SW 1271 (cell line): Measurements from ENCODE around the gene TK2.
A peak's percentile ranks its signal among the peaks of the same experiment; 100 is the strongest.
"Not testable (repeated sequence)": the region's sequence is repeated elsewhere in the genome, so short reads cannot be mapped to it uniquely, and the experiment has no call there.

Experiments used
- DNase-seq, 2 experiments: peaks; one replicate each; lab custom pipeline; 2025; lab: John Stamatoyannopoulos, UW

Gene TK2

DNA sequence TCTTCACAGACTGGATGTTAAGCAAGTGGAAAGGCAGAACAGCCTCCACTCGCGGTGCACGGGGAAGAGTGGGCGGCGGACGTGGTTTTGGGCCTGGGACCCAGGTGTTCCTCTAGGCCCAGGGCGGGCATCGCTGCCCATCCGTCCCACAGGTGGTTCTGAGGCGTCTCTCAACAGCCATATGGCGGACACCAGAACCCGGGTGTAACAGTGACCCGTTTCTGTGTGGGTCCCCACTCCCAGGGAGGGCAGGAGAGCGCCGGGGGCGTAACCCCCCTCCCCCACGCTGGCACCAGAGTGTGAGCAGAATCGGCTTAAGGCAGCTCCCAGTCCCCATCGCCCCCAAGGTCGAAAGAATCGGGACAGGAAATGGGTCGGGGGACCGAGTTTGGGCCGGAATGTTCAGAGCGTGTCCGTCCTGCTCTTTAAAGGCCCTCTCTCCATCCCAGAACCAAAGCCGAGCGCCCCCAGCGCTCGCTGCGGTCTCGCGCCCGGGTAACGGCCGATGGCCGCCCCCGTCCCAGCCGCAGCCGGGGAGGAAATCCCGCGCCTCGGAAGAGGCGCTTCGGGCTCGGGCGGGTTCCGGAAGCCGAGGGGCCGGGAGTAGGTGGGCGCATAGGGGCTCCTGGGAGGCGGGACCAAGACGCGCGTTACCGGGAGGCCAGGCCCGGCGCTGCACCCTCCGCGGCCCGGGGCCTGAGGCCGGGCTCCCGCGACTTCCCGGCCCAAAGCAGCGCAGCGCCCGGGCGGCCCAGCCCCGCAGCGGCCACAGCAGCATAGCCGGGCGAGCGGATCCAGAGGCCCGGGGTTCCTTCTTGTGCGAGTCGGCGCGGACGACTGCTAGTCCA is at the start of gene TK2:
Gene TK2 (minus strand): TSS at position 839 of the 848 bp plus-strand sequence. CDS start 61 bp downstream, at position 778.
- DNase-seq, result peak in 1 of 2 experiments; percentile 61

DNA sequence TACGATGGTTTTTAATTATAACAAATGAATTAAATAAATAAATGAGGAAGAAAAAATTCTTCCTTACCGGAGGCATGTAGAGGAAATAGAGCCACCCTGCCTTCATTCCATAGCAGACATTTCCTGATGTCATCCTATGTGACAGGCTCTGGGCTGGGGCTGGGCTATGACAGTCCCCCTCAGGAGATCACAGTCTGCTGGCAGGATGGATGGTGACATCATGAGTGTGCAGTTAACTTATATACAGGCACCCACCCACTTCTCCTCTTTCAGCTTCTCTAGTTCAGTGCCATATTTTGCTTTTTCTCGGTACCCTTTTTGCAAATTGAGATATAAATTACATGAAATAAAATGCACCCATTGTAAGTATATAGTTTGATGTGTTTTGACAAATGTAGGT is 48.2 kb upstream of the TK2 start:
- DNase-seq, result no peak

DNA sequence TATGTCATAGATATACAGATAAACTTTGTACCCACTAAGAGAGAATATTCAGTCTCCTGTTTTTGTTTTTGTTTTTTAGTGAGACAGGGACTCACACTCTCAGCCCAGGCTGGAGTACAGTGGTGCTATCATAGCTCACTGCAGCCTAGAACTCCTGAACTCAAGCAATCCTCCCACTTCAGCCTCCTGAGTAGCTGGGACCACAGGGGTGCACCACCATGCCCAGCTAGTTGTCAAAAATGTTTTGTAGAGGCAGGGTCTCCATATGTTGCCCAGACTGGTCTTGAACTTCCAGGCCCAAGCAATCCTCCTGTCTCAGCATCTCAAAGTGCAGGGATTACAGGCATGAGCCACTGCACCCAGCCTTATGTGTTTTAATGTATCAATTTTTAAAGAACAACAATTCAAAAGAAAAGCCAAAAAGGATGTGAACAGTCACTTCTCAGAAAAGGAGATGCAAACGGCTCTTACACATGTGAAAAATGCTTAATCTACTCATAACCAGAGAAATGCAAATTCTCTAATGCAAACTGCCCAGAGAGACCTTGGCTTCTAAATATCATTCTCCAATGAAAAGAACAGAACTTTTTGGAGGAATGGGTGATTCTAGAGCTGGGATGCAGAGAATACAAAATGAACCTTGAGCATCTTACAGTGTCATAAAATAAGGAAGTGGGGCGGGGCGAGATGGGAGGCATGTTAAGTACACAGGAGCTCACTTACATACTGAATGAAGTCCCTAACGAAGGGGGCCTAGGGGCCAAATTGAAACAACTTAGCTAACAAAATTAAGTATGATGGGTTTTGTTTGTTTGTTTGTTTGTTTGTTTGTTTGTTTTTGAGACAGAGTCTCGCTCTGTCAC is 47.3 kb upstream of the TK2 start:
- no peak for DNase-seq

DNA sequence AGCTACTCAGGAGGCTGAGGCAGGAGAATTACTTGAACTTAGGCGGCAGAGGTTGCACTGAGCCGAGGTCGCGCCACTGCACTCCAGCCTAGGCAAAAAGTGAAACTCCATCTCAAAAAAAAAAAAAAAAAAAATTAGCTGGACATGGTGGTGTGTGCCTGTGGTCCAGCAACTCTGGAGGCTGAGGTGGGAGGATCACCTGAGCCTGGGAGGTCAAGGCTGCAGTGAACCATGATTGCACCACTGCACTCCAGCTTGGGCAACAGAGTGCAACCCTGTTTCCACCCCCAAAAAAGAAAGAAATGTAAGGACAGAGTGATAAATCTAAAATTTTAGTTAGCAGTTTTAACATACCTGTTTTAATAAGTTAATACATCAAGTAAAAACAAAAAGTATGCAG is 46.6 kb upstream of the TK2 start:
- not testable (repeated sequence) for DNase-seq

DNA sequence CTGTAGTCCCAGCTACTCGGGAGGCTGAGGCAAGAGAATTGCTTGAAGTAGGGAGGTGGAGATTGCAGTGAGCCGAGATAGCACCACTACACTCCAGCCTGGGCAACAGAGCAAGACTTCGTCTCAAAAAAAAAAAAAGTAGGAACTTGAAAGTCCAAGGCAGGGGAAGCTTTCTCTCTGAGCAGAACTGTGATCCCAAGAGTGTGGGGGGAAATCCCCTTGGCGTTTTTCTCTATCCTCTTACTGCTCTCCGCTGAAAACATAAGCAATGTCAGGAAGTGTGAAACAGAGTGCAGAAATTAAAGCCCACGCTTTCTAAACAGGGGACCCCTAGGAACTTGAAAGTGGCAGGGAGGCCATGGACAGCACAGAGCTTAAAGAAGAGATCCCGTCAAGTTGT is 44.8 kb upstream of the TK2 start:
- DNase-seq, result no peak

DNA sequence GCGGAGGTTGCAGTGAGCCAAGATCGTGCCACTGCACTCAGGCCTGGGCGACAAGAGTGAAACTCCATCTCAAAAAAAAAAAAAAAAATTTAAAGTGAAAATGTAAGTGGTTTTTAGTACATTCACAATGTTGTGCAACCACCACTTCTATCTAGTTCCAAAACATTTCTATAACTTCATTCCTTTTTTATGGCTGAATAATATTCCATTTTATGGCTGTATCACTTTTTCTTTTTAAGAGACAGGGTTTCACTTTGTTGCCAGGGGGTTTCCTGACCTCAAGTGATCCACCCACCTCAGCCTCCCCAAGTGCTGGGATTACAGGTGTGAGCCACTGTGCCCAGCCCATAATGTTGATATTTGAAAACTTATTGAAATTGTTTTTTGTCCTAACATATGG is 42.9 kb upstream of the TK2 start:
- DNase-seq, result no peak

DNA sequence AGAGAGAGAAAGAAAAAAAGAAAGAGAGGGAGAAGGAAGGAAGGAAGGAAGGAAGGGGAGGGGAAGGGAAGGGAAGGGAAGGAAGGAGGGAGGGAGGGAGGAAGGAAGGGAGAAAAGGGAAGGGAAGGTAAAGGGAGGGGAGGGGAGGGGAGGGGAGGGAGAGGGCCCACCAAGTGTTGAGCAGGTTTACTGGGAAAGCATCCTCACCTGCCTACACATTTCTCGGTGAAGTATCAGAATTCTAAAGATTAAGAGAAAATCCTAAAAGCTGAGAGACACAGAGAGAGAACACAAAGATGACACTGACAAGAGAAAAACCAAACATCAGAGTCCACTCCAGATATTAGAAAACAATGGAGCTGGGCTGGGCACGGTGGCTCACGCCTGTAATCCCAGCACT is 42.3 kb upstream of the TK2 start:
- no peak for DNase-seq

DNA sequence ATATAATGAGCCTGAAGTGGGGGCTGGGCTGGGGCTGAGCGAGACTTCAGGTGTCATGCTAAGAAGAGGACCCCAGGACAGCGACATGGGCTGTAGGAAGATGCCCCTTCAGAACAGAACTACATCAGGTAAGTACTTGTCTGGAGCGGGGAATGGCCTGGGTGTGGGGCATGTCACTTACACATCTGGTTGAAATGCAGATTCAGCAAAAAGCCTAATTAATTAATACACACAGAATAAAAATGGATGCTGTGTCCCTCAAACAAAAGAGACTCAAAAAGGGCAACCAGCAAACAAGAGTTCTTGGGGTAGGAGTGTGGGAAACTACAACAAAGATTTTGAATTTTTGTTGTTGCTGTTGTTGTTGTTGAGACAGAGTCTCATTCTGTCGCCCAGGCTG is 41.1 kb upstream of the TK2 start:
- DNase-seq, result no peak

DNA sequence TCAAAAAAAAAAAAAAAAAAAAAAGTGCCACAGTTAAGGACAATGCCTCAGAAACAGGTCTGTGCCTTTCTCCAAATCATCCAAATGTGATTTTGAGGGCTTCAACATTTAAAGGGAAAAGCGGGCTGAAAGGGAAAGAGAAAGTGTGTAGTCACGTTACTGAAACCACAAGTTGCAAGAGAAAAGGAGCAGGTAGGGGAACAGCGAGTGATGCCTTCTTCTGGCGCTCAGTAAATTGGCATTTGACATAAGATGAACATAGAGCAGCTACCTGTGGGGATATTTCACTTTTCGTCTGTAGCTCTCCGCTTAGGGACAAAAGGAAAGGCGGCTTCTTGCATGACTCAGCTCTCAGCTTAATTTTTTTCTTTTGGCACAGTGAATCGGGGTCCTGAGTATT is 40.4 kb upstream of the TK2 start:
- no peak for DNase-seq

DNA sequence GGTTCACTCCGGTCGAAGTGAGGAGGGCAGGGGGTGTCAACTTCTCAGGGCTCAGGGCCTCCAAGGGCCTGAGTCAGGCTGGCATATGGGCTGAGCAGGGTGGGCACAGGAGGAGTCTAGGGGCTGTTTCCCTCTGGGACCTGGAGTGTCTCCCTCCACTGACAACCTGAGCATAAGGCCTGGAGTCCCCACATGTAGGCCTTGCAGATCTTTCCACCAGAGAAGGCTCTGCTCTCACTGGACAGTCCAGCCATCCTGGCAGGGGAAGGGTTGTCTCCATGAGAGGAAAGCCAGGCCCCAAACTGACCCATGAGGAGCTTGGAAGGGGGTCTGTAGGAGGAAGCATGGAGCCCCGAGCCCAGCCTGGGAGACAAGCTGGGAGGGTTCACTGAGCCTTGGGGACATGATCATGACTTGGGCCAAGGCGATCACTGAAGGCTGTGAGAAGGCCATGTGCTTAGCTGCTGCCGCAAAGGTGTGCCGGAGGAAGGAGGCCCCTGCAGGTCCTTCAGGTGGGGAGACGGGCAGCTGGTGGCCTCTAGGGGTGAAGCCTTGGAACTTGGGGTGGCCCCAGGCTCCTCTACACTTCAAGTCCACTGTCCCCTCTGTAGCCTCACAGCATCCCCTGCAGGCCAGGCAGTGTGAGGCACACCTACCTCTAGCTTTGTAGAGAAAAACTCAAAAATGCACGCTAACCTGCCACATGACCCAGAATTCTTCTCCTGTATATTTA is 39.2 kb upstream of the TK2 start:
- peak in 1 of 2 experiments; percentile 13 for DNase-seq

DNA sequence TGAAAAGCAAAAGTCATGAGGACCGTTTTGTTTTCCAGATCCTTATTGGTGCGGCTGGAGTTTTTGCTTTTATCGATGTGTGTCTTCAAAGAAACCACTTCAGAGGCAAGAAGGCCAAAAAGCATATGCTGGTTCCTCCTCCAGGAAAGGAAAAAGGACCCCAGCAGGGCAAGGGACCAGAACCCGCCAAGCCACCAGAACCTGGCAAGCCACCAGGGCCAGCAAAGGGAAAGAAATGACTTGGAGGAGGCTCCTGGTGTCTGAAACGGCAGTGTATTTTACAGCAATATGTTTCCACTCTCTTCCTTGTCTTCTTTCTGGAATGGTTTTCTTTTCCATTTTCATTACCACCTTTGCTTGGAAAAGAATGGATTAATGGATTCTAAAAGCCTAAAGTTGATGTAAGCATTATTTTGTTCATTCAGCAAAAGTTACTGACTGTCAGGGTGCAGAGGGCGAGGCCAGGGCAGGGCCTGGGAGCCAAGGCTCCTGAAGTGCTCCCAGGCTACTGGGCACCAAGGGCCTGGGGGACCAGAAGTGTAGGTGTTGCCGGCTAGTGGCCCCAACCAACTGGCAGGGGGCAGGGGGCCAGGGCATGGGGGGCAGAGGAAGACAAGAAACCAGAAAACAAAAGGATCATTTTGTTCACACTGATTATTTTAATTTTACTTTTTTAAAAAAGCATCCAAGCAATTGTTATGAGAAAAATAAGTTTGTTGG is 38.1 kb upstream of the TK2 start:
- no peak for DNase-seq

DNA sequence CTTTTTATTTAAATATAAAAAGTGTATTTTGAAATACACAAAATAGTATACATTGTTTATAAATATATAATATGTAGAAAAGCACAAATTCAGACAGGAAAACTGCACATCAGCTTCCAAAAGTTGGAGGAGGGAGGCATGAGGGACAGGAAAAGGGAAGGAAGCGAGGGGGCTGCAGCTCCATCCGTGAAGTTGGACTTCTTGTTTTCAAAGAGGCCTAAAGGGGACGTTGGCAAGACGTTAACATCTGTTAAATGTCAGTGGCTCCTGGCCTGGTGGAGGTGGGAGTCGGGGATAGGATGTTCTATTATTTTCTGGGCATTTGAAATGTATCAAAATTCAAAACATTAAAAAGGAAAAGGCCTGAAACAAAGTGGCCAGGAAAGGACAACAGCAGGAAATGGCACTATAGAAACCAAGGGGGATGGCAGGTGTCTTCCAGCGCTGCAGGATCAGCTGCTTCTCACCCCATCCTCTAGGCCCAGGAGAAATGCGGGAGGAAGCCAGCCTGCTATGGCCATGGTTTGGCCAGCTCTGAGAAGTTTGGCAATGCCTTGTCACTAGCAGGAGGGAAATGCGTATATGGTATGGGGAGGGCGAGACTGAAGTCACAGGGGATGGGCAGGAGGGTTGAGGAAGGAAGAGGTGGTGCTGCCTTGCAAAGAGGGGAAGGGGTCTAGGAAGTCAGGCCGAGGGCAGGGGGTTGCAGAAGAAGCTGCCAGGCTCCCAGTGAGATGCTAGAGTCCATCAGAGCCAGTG is 35.7 kb upstream of the TK2 start:
- no peak for DNase-seq

DNA sequence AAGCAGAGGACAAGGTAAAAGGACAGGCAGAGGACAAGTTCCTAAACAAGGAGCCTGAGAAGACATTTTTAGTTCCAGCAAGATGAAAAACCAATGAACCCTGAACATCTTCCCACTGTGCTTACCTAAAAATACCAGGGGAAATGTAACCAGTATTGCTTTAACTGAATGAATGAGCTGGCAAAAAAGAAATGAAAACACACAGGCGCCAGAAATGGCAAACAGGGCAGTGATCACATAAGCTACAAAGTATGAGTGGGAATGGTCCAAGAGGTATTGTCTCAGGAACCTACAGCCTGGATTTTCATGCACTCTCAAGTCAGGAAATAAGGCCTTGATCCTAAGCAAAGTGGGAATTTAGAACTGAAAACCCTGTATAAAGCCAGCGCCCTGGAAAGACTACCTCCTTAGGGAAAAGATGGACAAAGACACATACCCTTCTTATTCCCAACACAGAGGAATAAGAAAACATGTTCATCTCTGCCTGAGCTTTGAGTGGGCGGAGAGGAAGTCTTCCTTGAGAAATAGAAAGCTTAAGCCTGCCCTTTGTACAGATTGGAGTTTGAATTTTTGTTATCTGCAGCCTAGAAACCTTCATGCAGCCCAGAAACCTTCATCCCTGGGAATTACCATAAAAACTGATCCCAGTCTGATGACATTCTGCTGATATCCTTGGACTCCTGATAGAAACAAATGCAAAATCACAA is 31.5 kb upstream of the TK2 start:
- no peak for DNase-seq

DNA sequence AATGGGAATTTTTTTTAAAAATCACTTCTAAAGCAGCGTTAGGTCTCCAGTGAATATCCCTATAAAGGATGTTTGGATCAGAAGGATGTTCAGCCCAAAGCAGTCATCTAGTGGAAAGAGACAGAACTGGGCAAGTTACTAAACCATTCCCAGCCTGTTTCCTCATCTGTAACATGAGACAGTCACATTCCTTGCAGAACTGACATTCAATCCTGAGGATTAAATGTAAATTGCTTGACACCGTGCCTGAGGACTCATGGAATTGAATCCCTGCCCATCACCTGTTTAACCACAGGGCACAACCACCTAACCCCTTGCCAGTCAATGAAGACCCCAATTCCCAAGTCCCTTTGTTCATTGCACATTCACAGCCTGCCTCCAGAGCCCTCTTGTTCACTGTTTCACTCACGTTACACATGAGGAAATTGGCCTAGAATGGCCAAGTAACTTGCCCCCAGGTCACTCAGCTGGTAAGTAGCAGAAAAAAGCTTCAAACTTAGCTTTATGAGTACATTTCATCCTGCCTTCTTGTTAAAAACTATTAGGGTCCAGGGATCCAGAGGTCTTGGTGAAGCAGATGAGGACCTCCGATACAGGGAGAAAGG is 30.8 kb upstream of the TK2 start:
- peak in 1 of 2 experiments; percentile 38 for DNase-seq

DNA sequence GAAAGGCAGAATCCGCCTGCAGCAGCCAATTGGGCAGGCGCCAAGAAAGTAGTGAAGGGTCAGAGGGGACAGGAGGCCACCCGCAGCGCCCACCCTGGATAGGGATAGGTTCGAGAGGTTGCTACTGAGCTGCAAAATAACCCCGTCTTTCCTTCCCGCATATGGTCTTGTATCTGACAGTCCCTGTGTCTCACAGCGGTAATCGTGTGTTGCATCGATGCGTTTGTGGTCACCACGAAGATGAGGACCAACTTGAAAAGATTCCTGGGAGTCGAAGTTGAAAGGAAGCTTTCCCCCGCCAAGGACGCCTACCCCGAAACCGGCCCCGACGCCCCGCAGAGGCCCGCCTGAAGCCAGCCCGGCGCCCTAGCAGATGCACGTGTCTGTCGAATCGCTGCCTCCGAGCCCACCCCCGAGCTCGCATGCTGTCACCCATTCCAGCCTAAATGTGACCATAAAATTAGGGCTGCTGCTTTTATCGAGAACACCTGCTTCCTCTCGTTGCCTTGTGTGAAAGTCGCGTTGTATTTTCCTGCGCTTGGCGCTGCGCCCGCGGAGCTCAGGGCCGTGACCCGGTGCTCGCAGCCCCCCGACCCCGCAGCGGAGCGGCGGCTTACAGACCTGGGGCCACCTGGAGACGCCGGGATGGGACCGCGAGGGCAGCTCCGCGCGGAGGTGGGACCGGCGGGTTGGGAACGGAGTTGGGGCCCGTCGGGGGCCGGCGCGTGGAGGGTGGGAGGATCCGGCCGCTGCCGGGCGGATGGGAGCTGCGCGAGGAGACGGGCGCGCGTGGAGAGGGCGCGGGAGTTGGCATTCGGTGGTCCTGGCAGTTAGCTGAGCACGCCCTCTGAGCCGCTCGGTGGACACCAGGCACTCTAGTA is 29.0 kb upstream of the TK2 start, which contains the start of gene CMTM2:
Gene CMTM2 (plus strand): TSS at position 813 of the 881 bp plus-strand sequence. CDS start 145 bp downstream, outside the sequence.
- DNase-seq, result no peak

DNA sequence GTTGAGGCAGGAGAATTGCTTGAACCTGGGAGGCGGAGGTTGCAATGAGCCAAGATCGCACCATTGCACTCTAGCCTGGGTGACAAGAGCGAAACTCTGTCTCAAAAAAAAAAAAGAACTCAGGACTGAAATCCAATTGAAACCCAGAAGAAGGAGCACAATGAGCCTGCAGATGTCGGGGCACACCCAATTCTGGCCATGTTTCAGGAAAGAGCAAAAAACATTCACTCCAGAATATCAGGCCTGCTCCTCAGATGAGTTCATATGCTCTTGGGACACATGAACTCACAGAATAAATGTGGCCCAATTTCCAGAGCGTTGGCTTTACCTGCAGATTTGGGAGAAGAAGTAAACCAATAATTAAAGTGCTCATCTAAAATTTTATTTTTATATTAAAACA is 26.4 kb upstream of the TK2 start:
- no peak for DNase-seq

DNA sequence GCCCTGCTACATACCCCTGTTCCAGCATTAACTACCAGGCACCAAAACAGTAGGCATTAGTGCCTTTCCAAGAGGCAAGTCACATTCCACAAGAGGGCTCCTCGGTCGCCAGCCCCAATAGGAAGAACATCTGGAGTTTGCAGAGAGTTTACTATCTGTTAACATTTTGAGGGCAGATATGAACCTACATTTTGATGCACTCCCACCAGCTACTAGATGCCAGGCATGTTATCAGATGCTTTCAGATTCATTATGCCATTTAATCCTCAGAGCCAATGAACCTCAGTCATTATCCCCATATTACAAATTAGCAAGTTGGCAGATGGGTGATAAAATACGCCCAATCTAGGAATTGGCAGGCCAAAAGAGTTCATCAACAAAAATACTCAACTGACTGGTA is 25.1 kb upstream of the TK2 start:
- DNase-seq, result no peak

DNA sequence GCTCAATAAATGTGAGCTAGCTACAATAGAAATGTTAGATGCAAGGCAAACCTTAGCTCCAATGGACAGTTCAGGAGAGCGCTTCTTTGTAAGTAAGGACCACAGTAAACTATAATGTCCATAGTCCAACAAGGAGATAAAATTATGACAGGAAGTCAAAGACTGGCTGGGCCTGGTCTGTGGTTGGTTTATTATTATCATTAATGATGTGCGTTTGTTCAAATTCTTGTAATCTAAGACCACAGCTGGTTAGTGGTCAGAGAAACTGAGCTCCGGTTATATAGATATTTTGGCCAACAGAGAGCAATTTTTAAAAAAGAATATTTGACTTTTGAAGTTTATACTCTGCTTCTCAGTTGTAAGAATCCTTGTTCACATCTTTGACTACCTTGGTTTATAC is 24.6 kb upstream of the TK2 start:
- DNase-seq, result no peak

DNA sequence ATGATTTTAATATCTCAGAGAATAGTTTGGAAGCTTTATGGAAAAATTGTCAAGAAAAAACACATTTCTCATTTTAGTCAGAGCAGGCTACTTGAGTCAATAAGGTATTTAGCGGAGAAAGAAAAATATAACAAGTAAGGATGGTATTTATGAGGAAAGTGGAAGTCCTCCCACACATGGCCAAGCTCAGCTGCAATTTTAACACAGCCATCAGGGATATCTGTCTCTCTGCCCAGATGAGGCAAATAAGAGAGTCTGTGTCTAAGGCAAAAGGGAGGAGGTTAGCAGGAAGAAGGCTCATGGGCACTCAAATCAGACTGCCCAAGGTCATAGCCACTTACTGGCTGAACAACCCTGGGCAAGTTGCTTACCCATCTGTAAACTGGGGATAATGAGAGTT is 24.2 kb upstream of the TK2 start:
- no peak for DNase-seq
